Measurements from ENCODE around the gene SLC38A11. TPM values are rescaled to one million over a fixed set of nuclear protein-coding genes. Genes with fewer than 3 reads are reported as not detected.

The SLC38A11 gene
- total RNA-seq, 6 experiments from 2014 or later = 0.58 to 3.6 (median 2.1) TPM

GRCh38 chr2:164947281-164947680 is 8.0 kb downstream of the SLC38A11 start:
- TF ChIP-seq POLR2A (IDR thresholded peaks at IDR 0.05) (no peak), CTCF (IDR thresholded peaks at IDR 0.05) (no peak)
- H3K36me3 ChIP-seq = no peaks in the 10 kb centered on the region
- intact Hi-C loops (cut with DNase I) = no loop called here

GRCh38 chr2:164943289-164943688 is 12.0 kb downstream of the SLC38A11 start:
- intact Hi-C loops (cut with DNase I) = no loop called here
- H3K4me3 ChIP-seq = no peak overlapping the region
- TF ChIP-seq POLR2A (IDR thresholded peaks at IDR 0.05) = no peak
- TF ChIP-seq CTCF (IDR thresholded peaks at IDR 0.05) = no peak
- H3K9me3 ChIP-seq = no peaks in the 10 kb centered on the region
- no peaks in the 10 kb centered on the region for H3K27me3 ChIP-seq
- H3K4me1 ChIP-seq = no peaks in the 10 kb centered on the region
- no peak overlapping the region for H3K27ac ChIP-seq
- WGBS (ENCODE audit: insufficient coverage, low coverage, low lambda C conversion rate, missing lambda C conversion rate) = 67% methylated on average over 1 of the region's 1 CpG
- H3K36me3 ChIP-seq = no peaks in the 10 kb centered on the region
- ATAC-seq = no peak
- no peak for DNase-seq

More at GRCh38 chr2:164947281-164947680, 8.0 kb downstream of the SLC38A11 start:
- Histone ChIP-seq H3K27ac (no peak overlapping the region), H3K4me3 (no peak overlapping the region), H3K27me3 (no peaks in the 10 kb centered on the region), H3K9me3 (no peaks in the 10 kb centered on the region), H3K4me1 (no peaks in the 10 kb centered on the region)
- 100% methylated on average over 4 of the region's 7 CpGs for WGBS (ENCODE audit: insufficient coverage, low coverage, low lambda C conversion rate, missing lambda C conversion rate)
- no peak for DNase-seq
- no peak for ATAC-seq

- DNase-seq (peak in 1 of 3 donors; percentile 56), ATAC-seq (peak; percentile 91 to 97 (median 94))
- Histone ChIP-seq H3K4me3 (peak overlapping the region in 2 of 3 donors; percentile 3 to 12), H3K4me1 (peaks cover 0 to 7% (median 3%) of the 10 kb centered on the region in 4 donors), H3K36me3 (no peaks in the 10 kb centered on the region), H3K27me3 (no peaks in the 10 kb centered on the region), H3K27ac (peak overlapping the region; percentile 26 to 72 (median 69)), H3K9me3 (no peaks in the 10 kb centered on the region)
- WGBS (ENCODE audit: insufficient coverage, low coverage, low lambda C conversion rate, missing lambda C conversion rate) = 12% methylated on average over 3 of the region's 3 CpGs
- intact Hi-C loops (cut with DNase I) = no loop called here
- TF ChIP-seq CTCF (IDR thresholded peaks at IDR 0.05) (no peak), POLR2A (IDR thresholded peaks at IDR 0.05) (peak; percentile 20)
Observed at GRCh38 chr2:164937864-164938401, 17.4 kb downstream of the SLC38A11 start.

GRCh38 chr2:164935118-164936101 is 19.9 kb downstream of the SLC38A11 start:
- H3K27ac ChIP-seq = no peak overlapping the region

More at GRCh38 chr2:164935118-164936101, 19.9 kb downstream of the SLC38A11 start:
- peak in 1 of 4 donors; percentile 7 for ATAC-seq
- no peaks in the 10 kb centered on the region for H3K27me3 ChIP-seq
- WGBS (ENCODE audit: insufficient coverage, low coverage, low lambda C conversion rate, missing lambda C conversion rate) = 90% methylated on average over 5 of the region's 5 CpGs
- no peak overlapping the region for H3K4me3 ChIP-seq
- DNase-seq = no peak
- H3K36me3 ChIP-seq = no peaks in the 10 kb centered on the region
- no peaks in the 10 kb centered on the region for H3K9me3 ChIP-seq
- H3K4me1 ChIP-seq = peaks cover 0 to 7% (median 3%) of the 10 kb centered on the region in 4 donors
- intact Hi-C loops (cut with DNase I) = no loop called here
- TF ChIP-seq POLR2A (IDR thresholded peaks at IDR 0.05) (no peak), CTCF (IDR thresholded peaks at IDR 0.05) (no peak)
